H1 (cell line): ENCODE results near the gene TMEM92. TPM values are rescaled to one million over a fixed set of nuclear protein-coding genes. Genes with fewer than 3 reads are reported as not detected.

Source experiments
- CBX8 ChIP-seq: fragments of 300-800, 300-1000 bp; sonication (generic); IDR thresholded peaks from 2 replicates; pipeline ENCODE4 v1.7.1; 2016; ENCODE audit warnings: low read depth, low read length, borderline replicate concordance
- CHD7 ChIP-seq: fragments of 300-600 bp; sonication (generic); IDR thresholded peaks from 2 replicates; pipeline ENCODE4 v1.7.1; 2012; ENCODE audit warnings: low read length, moderate library complexity, mild to moderate bottlenecking, inconsistent platforms; ENCODE audit not compliant: insufficient replicate concordance
- polyA plus RNA-seq, 7 experiments: library from polyadenylated mRNA; depleted of rRNA in 3 of 7; stranded (reverse) in 5 of 7; unstranded in 2 of 7; fragments of >200 nt in 5 of 7; fragments of 200-250 nt in 2 of 7; gene quantifications; 1 replicate in 5 of 7; 2 replicates in 1 of 7; 4 replicates in 1 of 7; pipeline versions ENCODE4 v1.2.1 to v1.2.3, GENCODE V29; 2011 to 2013; ENCODE audit warnings: missing spikeins in 2 of 7, mixed read lengths in 2 of 7
- total RNA-seq: library from RNA; stranded (reverse); fragmentation: NEBNext Ultra II Directional; extraction: Animal tissue kit (Norgen Biotek cat#: 25700); gene quantifications from 2 replicates; pipeline ENCODE4 v1.2.1, GENCODE V29; 2021

The TMEM92 gene
- total and polyA plus RNA-seq, 2 of the 8 experiments (the other 6 are each of a cell fraction or from before 2014, with no cell fraction given): 11.9 to 24.8 TPM

GRCh38 chr17:50261051-50261915, 13.0 kb upstream of the TMEM92 start (continued):
- TF ChIP-seq CHD7: no peak
- TF ChIP-seq CBX8: no peak
